Kidney glomerular epithelial cell (primary cell): ENCODE measurements around the gene DPH1.

Source experiments
- DNase-seq: peaks from one replicate; lab custom pipeline; 2025; lab: John Stamatoyannopoulos, UW

DPH1 gene

DNA sequence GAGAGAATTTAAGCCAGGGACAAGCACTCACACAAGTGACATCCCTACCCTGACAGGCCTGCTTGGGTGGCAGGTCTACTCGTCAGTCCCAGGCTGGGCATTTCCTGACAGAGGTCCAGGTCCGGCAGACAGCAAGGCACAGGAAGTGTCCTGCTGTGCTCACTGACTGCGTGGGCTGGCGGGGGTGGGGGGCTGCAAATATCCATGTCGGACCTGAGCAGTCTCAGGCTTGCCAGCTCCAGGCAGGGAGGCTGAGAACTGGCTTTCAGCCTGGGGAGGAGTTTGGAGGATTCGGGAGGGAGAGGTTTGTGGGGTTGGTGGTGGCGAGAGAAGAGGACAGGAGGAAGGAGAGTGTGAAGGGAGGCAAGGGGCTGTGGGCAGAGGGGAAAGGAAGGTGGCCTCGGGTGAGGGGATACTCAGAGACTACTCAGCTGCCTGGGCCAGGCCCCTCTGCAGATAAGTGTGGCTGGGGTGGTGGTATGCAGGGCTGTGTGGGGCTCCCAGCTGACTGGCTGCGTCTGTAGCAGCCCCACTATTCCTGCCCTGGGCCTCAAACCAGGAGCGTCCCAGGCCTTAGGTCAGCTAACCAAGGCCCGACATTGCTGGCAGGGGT is 32.7 kb downstream of the DPH1 start:
- no peak for DNase-seq

DNA sequence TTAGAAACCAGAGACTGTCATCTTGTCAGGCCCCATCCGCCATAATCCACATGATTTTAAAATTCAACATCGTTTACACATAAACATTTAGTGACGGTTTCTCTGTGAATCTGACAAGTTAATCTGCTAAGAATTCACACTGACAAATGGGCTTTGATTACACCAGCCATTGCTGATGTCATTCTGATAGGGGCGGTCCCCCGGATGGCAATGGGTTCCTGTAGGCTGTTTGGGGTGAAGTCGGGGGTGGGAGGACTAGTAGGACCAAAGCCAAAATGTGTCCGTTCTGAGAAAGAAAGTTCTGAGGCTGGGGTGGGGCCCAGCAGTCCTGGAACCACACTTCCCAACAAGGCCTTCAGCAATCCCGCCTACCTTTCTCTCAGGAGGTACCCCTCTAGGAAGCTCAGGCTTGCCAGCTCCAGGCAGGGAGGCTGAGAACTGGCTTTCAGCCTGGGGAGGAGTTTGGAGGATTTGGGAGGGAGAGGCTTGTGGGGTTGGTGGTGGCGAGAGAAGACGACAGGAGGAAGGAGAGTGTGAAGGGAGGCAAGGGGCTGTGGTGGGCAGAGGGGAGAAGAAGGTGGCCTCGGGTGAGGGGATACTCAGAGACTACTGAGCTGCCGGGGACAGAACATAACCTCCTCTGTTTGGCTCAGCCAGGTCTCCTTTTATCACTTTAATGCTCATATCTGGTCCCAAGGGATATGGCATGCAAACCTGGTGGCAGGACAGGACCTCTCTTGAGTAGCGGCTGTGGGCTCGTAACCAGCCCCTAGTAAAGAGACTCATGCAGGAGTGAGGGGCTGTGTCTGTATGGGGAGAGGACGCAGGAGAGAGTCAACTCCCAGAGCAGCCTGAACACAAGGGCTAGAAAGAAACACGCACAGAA is 33.6 kb downstream of the DPH1 start:
- no peak for DNase-seq

DNA sequence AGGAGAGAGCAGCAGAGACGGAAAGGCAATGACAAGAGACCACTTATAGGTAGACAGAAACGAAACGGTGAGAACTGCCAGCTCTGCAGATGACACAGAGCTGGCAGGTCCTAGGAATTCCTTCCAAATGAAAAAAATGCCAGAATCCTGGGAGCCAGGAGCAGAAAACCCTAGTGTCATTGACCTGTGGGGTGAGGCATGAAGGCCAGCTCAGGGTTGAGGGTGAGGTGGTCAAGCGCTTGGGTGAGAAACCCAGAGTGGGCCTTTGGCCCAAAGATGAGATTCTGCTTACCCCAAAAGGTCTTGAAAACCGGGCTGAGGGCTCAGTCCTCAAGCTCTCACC is 34.2 kb downstream of the DPH1 start:
- DNase-seq = no peak

DNA sequence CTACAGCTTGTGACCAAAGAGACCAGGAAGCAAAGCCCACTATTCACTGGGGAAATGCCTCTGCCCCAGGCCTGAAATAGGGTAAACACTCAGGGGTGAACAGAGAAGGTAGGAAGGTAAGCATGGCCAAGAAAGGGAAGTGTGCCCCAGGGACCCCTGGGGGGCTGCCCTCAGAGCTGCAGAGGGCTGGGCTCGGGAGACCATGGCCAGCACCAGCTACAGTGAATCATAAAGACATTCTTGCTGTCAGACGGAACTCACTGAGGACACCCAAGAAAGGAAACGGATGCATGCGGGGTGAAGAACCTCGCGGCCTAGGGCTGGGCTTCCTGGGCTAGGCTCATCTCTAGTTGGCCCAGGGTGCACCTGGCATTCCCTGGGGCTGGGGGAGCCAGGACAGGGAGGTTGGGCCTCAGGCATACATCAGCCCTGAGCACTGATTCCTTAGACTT is 34.6 kb downstream of the DPH1 start:
- no peak for DNase-seq

DNA sequence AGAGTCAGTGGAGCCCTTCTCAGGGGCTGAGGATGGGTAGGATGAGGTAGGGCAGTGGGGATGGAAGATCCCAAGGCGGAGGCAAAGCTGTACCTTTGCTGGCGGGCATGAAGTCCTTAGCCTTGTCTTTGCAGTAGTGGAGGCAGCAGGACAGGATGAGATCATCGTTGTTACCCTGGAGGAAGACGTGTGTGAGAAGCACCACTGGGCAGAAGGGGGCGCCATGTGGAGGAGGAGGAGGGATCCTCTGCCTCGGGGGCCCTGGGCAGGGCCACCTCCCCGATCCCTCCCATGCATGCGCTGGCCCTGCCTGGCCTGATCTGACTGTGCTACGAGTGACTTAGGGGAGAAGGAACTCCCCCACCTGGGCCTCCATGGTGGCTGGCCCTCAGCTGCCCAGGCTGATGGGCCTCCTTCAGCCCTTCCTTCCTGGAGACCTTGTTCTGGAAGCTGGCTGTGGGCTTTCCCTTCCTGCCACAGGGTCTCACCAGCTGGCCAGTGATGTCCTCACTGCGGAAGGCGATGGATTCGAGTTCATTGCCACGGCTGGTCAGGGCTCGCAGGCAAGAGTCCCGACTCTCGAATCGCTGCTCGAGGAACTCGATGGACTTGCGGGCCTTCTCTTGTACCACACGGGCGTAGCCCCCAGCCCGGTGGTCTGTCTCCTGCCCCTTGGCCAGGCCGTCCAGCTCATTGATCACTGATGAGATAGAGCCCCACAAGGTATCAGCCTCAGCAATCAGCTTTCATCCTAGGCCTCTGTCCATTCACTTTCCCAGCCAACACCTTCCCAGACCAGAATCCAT is 35.2 kb downstream of the DPH1 start:
- no peak for DNase-seq

DNA sequence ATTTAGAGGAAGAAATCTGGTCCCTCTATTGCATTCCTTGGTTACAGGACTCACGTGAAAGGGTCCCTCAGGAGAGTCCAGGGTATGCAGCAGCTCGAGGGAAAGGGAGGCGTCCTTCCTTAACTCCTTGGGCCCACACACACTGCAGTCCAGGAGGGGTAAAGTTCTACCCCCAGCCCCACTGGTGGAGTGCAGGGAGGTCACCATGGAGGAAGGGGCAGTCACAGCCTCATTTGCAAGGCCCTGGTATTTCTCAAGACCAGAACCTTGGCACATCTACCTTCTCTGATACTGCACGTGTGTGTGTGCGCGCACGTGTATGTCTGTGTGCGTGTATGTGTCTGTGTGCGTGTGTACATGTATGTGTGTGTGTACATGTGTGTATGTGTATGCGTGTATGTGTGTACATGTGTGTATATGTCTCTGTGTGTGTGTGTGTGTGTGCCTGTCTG is 36.0 kb downstream of the DPH1 start:
- no peak for DNase-seq

DNA sequence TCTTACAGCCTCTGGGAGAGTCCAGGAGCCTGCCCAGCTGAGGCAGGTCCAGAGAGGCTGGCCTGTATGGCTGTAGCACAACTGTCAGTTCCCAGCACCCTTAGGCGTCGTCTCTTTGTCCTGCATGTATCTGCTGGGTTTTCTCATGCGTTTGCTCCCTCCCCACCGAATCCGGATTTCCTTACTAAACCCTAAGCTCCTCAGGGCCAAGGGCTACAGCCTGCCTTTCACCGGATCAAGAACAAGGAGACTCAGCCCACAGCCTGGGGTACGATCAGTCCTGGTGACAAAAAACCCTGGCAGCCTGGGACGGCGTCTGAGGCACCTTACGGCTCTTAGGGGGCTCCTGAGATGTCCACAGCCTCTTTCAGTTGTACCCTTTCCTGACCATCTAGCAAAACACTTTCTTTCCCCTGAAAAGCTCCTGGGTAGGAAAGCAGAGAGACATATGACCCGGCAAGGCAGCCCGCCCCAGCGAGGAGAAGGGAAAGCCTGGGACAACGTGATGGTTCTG is 37.2 kb downstream of the DPH1 start:
- no peak for DNase-seq

DNA sequence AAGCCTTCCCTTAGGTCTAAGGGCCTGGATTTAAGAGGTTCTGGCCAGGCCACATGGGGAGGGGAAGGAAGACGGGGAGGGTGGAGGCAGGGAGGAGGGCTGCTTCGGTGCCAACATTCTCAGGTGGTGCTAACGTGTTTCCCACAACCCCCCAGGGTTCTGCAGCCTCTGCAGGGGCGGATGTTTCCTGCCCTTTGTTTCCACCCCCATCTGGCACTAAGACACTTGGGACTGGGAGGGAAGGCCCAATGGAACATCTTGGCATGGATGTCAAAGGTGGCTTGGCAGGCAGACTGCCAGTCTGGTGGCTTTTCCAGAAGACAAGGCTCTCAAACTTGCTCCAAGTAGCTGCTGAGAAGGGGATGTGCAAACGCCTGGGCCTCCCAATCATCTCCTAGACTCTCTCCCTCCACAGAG is 37.7 kb downstream of the DPH1 start:
- DNase-seq = no peak

DNA sequence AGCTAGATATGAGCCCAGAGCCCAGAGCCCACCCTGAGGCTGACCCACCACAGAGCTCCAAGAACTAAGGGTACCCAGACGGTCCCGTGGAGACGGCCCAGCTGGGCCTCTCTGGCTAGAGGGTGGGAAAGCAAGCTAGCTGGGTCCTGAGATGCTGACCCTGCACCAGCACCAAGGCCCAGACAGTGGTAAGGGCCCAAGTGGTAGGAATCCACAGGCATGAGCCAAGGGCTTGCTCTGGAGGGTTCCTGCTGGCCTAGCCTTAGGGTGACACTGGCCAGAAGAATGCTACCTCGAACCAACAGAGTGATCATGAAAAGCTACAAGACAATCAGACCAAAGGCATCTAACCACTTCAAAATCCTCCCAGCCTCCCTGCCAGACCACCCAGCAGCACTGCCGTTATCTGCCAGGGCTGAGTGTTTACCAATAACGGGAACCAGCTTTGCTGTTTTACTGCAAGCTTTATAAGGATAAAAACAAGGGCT is 38.1 kb downstream of the DPH1 start:
- DNase-seq = no peak

DNA sequence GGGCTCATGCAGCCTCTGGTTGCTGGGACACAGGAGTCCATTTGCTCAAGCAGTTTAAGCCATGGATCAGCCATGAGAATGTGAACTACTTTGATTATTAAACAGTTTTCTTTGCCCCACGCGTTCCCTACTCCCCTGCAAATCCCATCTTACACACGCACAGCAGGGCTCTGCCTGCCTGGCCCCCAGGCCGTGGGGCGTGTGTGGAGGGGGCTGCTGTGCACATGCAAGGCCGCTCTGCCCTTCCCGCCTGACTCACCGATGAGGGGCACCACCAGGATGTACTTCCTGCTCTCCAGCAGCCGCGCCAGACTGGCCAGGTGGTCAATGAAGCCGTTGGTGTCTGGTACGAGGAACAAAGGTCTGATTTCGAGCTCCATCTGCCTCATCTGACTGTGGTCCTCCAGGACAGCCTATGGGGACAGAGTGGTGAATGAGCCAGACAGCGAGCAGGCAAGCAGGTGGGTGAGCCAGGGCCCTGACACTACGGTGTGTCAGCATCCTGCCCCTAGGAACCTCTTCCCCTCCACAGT is 38.6 kb downstream of the DPH1 start:
- DNase-seq = no peak

DNA sequence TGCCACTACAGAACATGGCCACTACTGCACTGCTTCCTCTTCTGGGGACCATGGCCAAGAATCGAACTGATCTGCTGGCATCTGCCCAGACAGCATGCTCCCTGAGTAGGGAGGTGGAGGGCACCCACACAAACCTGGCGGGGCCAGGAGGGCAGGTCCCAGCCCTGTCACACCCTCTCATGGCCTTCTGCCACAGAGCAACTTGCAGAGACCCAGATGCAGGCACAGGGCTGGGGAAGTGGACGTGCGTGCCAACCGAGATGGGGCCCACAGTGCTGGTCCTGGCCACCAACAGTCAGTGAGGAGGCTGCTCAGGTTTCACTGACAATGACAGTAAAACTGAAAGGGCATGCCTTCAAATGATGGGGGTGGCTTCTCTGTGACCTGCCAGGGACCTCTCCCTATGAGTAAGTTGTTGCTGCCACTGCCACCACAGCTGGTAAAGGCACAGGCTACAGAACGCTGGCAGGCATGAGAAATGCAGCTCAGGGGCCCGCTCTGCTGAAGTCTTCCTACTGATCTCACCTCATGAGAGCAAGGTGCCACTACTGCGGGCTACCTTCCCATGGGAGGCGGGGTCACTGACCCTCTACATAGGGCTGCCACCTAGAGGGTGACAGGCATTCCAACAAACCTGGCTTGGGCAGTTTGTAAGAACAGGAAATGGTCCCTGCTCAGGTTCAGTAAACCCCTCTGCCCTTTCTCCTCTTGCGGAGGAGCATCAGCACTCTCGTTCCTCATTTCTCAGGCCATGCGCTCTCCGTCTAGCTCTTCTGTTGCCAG is 40.5 kb downstream of the DPH1 start:
- no peak for DNase-seq

DNA sequence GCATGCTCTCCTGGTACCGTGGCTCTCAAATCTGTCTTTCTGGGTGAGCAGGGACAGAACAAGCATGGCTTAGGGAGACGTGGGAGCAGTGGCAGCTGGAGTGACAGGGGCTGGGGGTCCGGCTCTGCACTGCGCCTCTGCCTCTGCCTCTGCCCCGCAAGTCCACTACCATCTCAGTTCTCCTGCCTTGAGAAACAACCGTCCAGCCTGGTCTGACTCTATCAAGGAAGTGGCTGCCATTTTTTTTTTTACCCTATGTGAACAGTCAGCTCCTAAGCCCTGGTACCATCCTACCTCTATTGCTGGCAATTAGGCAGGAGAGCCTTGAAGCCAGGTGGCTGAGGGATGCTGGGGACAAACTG is 41.1 kb downstream of the DPH1 start:
- no peak for DNase-seq

DNA sequence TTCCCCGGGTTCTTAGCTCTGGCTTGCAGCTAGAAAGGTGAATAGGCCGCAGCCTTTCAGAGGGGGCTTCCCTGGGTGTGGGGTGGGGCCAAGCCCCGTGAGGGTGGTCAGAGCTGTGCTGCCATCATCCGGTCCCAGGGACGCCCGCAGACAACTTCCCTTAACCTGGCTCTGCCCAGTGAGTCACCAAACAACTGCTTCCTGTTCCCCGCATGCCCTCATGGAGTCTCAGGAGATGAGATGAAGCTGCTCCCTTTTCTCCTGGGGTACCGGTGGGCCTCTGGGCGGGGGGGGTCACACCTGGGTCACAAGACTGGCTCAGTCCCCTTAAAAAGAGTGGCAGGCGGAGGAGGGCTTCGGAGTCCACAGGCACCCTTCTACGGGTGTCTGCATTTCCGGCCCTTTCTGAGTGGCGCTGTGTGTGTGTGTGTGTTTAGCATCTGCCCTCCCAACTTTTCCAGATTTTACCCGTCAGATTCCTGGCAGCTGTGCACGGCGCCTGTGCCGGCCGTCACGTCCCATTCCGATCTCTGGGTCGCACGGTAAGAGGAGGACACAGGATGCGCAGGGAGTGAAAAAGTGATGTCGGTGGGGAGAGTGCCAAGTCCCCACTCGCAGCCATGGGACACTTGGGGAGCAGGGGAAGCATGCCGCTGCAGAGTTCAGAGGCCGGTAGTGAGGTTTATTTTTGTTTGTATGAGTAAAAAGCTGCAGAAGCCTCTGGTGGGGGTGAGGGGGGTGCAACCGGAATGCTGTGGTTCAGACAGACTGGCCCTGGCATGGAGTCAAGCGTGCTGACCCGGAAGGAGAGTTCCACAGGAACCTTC is 41.7 kb downstream of the DPH1 start:
- no peak for DNase-seq

DNA sequence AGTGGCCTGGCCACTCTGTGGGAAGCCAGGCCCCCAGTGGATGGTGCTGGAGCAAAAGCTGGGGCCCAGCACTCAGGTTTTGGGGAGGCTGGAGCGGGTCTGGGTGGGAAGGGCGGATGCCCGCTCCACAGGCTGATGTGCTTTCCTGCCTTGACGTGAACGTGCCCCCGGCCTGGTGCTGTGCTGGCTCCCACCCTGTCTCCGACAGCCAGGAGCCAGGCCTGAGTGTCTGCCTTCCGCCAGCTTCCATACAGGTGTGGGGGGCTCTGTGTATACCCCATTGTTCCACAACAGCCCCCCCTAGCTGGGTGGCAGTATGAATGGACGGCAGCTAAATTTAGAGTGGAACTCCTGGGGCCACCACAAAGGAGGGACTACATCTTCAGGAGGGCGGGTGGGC is 45.0 kb downstream of the DPH1 start:
- DNase-seq = no peak

DNA sequence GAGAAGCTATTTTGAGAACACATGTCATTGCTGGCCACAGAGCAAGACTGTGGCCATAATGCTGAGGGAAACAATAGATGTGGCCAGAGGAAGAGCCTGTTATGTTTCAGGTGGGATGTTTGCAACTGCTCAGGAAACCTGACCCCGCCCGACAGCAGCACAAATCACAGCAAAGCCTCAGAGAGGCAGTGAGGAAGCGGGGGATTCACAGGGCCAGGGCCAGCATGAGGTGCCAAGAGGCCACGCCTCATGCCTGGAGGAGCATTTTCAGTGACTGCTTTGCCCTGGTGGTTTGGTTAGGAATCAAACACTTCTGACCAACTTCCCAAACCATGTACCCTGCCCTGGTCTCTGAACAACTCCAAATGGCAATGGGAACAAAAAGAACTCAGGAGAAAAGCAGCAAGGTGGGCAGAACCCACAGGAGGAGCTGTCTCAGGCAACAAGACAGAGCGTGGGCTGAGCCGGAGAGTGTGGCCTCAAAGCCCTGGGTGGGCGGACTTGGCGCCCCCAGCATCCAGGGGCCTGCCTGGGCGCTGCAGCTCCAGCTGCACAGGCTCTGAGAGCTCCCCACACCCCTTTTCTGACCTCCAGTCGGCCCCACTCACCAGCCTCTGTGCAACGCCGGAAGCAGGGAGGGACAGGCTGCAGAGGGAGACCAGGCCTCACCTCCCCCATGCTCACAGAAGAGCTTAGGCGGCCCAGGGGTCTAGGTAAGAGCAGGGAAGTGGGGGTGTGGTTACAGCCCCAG is 45.6 kb downstream of the DPH1 start:
- DNase-seq = no peak

DNA sequence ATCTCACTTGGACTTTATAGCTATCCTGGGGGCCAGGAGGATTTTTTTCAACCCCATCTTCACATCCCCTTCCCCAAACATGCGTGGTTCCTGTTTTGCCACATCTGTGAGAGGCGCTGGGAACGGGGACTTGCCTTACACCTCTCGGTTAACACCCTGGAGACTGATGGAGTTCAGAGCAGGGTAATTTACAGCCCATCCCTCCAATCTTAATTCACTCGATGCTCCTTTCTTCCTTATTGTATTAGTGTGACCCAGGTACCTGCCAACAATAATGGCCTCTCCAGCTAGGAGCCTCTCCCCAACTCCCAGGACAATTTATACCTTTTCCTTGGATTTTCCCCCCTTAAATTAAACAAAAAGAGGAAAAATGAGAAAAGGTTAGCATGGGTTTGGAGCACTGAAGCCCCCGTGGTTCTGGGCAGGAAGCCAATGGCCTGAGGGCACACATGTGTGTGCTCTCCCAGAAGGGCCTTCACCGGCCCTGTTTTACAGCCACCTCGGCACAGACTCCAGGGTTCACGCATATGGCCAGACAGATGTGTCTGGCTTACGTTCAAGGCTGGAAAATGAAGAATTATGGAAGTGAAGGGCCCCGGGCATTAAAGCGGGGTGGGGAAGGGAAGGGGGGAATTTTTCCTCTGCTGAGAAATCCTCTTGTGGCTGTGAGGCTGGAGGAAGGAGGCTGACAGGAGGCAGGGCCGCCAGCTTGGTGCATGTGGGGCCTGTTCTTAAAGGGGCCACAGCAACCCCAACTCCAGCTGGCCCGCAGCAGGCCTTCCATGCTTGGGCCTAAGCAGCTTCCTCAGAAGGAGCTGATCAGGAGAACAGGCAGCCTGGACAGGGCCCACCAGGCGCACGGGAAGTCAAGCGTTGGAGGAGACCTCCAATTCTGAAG is 46.4 kb downstream of the DPH1 start:
- DNase-seq = no peak

DNA sequence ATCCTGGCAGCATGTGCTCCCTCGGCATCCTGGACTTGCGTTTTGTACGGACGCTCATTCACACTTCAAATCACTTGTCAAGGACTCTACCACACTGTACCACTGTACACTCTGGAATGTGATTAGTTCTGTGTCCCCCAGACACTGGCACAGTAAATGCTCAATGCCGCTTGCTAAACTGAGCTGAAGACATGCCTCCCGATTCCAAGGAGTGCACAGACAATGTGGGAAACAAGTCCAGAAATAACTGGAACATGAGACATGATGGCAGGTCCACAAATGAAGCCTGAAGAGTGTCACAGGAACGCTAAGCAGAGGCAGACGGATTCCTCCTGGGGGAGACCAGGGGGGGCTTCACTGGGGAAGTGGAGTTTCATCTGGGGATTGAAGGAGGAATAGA is 47.1 kb downstream of the DPH1 start:
- no peak for DNase-seq

DNA sequence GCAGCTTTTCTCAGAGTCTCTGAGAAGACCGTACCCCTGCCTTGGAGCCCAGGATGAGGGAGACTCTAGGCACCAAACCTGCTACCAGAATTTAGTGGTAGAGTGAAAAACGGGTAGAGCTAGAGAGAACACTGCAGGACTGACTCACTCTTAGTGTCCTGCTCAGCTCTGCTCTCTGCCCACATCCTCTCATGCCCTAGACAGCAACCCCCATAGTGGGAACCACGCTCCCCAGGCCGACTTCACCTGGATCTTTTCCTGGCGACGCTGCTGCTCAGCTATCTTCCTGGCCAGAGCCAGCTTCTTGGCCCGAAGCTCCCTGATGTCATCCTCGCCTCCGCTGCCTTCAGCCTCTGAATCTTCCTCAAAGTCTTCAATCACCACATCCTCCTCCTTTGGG is 51.6 kb downstream of the DPH1 start:
- DNase-seq = no peak
